ENCODE results near the gene RERE.

DNA sequence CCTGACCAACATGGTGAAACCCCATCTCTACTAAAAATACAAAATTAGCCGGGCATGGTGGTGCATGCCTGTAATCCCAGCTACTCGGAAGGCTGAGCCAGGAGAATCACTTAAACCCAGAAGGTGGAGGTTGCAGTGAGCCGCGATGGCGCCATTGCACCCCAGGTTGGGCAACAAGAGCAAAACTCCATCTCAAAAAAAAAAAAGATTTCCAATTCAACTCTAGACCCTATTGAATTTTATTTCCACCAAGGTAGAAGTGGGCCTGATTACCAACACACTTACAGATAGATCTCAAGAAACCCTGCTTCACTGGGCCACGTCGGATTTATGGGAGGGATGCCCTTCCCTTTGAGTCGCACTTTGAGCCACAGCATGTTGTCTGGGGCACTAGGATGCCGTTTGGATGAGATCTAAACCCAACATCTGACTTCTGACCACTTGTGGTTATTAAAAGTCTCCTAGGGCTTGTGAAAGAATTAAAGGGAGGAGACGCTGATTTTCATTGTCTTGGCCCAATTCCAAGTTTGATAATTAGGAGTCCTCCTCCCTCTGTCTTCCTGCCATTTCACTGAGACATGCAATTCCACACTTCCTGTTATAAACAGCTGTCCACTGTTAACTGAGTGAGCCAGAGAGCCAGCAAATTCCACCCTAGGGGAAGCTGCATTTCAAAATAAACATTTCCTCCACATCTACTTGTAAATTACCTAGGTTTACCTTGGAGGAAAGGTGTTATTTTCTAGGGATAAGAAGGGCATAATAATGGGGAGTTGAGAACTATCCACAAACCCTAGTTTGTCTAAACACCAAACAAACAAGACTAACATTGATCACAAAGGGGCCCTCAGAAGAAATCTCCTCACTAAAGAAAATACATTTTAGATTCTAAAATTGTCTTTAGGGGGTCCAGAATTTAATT lies 5.2 kb upstream of the RERE start:
- TF ChIP-seq, protein P1, sequence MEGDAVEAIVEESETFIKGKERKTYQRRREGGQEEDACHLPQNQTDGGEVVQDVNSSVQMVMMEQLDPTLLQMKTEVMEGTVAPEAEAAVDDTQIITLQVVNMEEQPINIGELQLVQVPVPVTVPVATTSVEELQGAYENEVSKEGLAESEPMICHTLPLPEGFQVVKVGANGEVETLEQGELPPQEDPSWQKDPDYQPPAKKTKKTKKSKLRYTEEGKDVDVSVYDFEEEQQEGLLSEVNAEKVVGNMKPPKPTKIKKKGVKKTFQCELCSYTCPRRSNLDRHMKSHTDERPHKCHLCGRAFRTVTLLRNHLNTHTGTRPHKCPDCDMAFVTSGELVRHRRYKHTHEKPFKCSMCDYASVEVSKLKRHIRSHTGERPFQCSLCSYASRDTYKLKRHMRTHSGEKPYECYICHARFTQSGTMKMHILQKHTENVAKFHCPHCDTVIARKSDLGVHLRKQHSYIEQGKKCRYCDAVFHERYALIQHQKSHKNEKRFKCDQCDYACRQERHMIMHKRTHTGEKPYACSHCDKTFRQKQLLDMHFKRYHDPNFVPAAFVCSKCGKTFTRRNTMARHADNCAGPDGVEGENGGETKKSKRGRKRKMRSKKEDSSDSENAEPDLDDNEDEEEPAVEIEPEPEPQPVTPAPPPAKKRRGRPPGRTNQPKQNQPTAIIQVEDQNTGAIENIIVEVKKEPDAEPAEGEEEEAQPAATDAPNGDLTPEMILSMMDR (IDR thresholded peaks at IDR 0.05): no peak
- TF ChIP-seq POLR2A (IDR thresholded peaks at IDR 0.05): no peak

Measured in thyroid gland (tissue), 4 donors.